Thyroid gland (tissue), 4 donors: ENCODE results near the gene ERCC5. TPM values are rescaled to one million over a fixed set of nuclear protein-coding genes. Genes with fewer than 3 reads are reported as not detected.

Experiments used
- DNase-seq, 2 donors: peaks; one replicate each; pipeline ENCODE4 v3.0.0-alpha.2; 2019
- H3K27ac ChIP-seq, 3 donors: fragments of 200-600 bp; sonication (generic); 1 replicate in 2 of 3; 2 replicates in 1 of 3; pipeline ENCODE4 v1.5.1; 2016 to 2019; ENCODE audit warnings: mild to moderate bottlenecking in 1 of 3, moderate library complexity in 1 of 3
- H3K27me3 ChIP-seq: fragments of 200-600 bp; sonication (generic); one replicate; pipeline ENCODE4 v1.5.1; 2019
- H3K36me3 ChIP-seq, 2 donors: fragments of 200-600 bp; sonication (generic); one replicate each; pipeline ENCODE4 v1.5.1; 2016 to 2019
- H3K4me1 ChIP-seq, 2 donors: fragments of 200-600 bp; sonication (generic); one replicate each; pipeline ENCODE4 v1.5.1; 2017 to 2019
- H3K4me3 ChIP-seq, 3 donors: fragments of 200-600 bp; sonication (generic); replicated peaks in 1 of 3; 1 replicate in 2 of 3; 2 replicates in 1 of 3; pipeline ENCODE4 v1.5.1; 2016; ENCODE audit warnings: mild to moderate bottlenecking in 1 of 3
- H3K9me3 ChIP-seq: fragments of 200-600 bp; sonication (generic); one replicate; pipeline ENCODE4 v1.5.1; 2017
- POLR2A ChIP-seq, 2 donors: fragments of 450-650 bp; IDR thresholded peaks; one replicate each; pipeline ENCODE4 v1.6.1; 2017; ENCODE audit warnings: antibody characterized with exemption in 2 of 2, mild to moderate bottlenecking in 2 of 2, moderate library complexity in 1 of 2
- WGBS, 2 donors: methylation state at CpG; one replicate each; pipeline ENCODE4 v1.1.5; 2017; 5-methylcytosine and 5-hydroxymethylcytosine counted together
- intact Hi-C: fragments of 100-400 bp; cut with DNase I; formaldehyde crosslinking; loops from one replicate; pipeline ENCODE4 v1.15.1; 2023
- total RNA-seq, 4 donors: library from RNA; depleted of rRNA; stranded (reverse); fragments of >200 nt; gene quantifications; one replicate each; pipeline ENCODE4 v1.2.3, GENCODE V29; 2016
- TF ChIP-seq, protein P1 (sequence below), 6 experiments: fragments of 200-600 bp in 3 of 6; fragments of 450-650 bp in 3 of 6; sonication (generic) in 3 of 6; IDR thresholded peaks; one replicate each; pipeline ENCODE4 v1.5.1; 2016 to 2019; ENCODE audit warnings: antibody characterized with exemption in 6 of 6, mild to moderate bottlenecking in 2 of 6, inconsistent platforms in 1 of 6, moderate library complexity in 1 of 6

ERCC5 gene
- total RNA-seq, 4 donors from 2014 or later: 57.2 to 119 (median 102) TPM

DNA sequence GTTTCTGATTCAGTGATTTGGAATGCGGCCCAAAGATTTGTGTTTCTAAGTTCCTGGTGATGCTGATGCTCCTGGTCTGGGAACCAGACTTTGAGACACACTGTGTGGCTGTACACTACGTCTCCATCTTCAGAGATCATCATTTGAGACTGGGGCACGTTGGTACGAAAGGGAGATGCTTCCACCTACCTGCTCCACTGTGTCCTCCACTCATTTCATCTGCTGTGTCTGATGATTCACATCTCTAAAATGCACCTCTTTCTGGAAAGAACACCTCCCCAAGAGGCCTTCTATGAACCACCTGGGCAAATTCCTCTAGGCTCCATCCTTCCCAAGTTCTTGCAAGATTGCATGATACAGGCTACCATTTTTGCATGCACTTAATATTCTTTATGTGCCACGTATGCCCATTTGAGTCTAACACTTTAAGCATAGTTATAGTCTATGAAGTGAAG is 58.6 kb downstream of the ERCC5 start:
- 68 to 74% methylated on average over 5 of the region's 5 CpGs for WGBS, 2 donors
- no peak for TF ChIP-seq POLR2A (IDR thresholded peaks at IDR 0.05)
- TF ChIP-seq, protein P1, sequence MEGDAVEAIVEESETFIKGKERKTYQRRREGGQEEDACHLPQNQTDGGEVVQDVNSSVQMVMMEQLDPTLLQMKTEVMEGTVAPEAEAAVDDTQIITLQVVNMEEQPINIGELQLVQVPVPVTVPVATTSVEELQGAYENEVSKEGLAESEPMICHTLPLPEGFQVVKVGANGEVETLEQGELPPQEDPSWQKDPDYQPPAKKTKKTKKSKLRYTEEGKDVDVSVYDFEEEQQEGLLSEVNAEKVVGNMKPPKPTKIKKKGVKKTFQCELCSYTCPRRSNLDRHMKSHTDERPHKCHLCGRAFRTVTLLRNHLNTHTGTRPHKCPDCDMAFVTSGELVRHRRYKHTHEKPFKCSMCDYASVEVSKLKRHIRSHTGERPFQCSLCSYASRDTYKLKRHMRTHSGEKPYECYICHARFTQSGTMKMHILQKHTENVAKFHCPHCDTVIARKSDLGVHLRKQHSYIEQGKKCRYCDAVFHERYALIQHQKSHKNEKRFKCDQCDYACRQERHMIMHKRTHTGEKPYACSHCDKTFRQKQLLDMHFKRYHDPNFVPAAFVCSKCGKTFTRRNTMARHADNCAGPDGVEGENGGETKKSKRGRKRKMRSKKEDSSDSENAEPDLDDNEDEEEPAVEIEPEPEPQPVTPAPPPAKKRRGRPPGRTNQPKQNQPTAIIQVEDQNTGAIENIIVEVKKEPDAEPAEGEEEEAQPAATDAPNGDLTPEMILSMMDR (IDR thresholded peaks at IDR 0.05): no peak
- peaks cover 5 to 10% of the 10 kb centered on the region in 2 donors for H3K4me1 ChIP-seq
- no peaks in the 10 kb centered on the region for H3K36me3 ChIP-seq
- intact Hi-C loops: no loop called here
- no peak for DNase-seq
- no peak overlapping the region for H3K4me3 ChIP-seq
- no peak overlapping the region for H3K27ac ChIP-seq
- H3K9me3 ChIP-seq: no peaks in the 10 kb centered on the region
- H3K27me3 ChIP-seq: no peaks in the 10 kb centered on the region

GRCh38 chr13:102905905-102906771 is 60.3 kb downstream of the ERCC5 start:
- no peaks in the 10 kb centered on the region for H3K27me3 ChIP-seq

DNA sequence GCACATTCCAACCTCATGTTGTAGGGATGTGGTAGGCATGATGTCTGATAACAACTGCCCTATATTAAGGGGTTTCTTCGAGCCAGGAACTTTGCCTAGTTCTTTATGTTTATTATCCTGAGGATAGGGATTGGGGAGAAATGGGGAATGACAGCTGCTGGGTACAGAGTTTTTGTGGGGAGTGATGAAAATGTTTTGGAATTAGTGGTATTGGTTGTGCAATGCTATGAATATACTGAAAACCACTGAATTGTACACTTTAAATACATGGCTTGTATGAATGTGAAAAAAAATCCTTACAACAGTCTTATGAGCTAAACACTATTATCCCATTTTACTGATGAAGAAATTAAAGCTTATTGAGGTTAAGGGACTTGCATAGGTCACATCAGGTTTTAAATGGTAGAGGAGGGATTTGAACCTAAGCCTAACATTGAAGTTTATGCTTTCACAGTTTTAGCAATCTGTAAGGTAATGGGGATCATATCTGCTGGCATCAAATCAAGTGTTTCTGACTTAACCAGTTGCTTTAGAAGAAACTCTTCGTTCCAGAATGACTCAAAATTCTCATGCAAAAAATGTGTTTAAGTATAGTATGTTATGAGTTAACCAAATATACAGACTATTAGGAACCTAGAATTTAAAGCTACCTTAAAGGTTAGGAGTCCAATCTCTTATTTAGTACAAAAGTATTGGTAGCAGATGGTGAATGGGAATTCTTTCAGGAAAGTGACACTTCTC is 61.4 kb downstream of the ERCC5 start:
- no peak overlapping the region for H3K4me3 ChIP-seq
- TF ChIP-seq, protein P1 (IDR thresholded peaks at IDR 0.05): no peak
- TF ChIP-seq POLR2A (IDR thresholded peaks at IDR 0.05): no peak
- intact Hi-C loops: no loop called here
- no peaks in the 10 kb centered on the region for H3K27me3 ChIP-seq
- H3K27ac ChIP-seq: no peak overlapping the region
- no peaks in the 10 kb centered on the region for H3K9me3 ChIP-seq
- no peaks in the 10 kb centered on the region for H3K36me3 ChIP-seq
- no peak for DNase-seq
- peaks cover 5 to 10% of the 10 kb centered on the region in 2 donors for H3K4me1 ChIP-seq
- 39% methylated on average over 2 of the region's 2 CpGs for WGBS, 2 donors

More at GRCh38 chr13:102905905-102906771, 60.3 kb downstream of the ERCC5 start:
- 68 to 69% methylated on average over 7 of the region's 7 CpGs for WGBS, 2 donors
- Histone ChIP-seq H3K4me3 (no peak overlapping the region), H3K9me3 (no peaks in the 10 kb centered on the region), H3K36me3 (no peaks in the 10 kb centered on the region), H3K4me1 (peaks cover 5 to 10% of the 10 kb centered on the region in 2 donors), H3K27ac (no peak overlapping the region)
- TF ChIP-seq POLR2A (IDR thresholded peaks at IDR 0.05): no peak
- TF ChIP-seq, protein P1 (IDR thresholded peaks at IDR 0.05): no peak
- intact Hi-C loops: no loop called here
- DNase-seq: no peak

GRCh38 chr13:102907886-102908515 is 62.2 kb downstream of the ERCC5 start:
- DNase-seq: no peak
- no peaks in the 10 kb centered on the region for H3K36me3 ChIP-seq
- TF ChIP-seq, protein P1 (IDR thresholded peaks at IDR 0.05): no peak
- no peak for TF ChIP-seq POLR2A (IDR thresholded peaks at IDR 0.05)
- H3K9me3 ChIP-seq: no peaks in the 10 kb centered on the region
- intact Hi-C loops: no loop called here
- H3K27me3 ChIP-seq: no peaks in the 10 kb centered on the region
- 88 to 97% methylated on average over 4 of the region's 4 CpGs for WGBS, 2 donors
- H3K4me3 ChIP-seq: no peak overlapping the region
- no peak overlapping the region for H3K27ac ChIP-seq
- H3K4me1 ChIP-seq: peaks cover 5 to 10% of the 10 kb centered on the region in 2 donors
